NT2/D1 (cell line): ENCODE measurements around the gene TJAP1.

Source experiments
- SUZ12 ChIP-seq: IDR thresholded peaks from 2 replicates; pipeline ENCODE4 v1.6.1; 2011; ENCODE audit not compliant: insufficient read length, insufficient read depth; ENCODE audit errors: extremely low read depth
- YY1 ChIP-seq: IDR thresholded peaks from 2 replicates; pipeline ENCODE4 v1.6.1; 2011; ENCODE audit not compliant: insufficient read length, insufficient read depth
- ZNF274 ChIP-seq: IDR thresholded peaks from 2 replicates; pipeline ENCODE4 v1.6.1; 2011; ENCODE audit warnings: mild to moderate bottlenecking, low read depth, low read length

DNA sequence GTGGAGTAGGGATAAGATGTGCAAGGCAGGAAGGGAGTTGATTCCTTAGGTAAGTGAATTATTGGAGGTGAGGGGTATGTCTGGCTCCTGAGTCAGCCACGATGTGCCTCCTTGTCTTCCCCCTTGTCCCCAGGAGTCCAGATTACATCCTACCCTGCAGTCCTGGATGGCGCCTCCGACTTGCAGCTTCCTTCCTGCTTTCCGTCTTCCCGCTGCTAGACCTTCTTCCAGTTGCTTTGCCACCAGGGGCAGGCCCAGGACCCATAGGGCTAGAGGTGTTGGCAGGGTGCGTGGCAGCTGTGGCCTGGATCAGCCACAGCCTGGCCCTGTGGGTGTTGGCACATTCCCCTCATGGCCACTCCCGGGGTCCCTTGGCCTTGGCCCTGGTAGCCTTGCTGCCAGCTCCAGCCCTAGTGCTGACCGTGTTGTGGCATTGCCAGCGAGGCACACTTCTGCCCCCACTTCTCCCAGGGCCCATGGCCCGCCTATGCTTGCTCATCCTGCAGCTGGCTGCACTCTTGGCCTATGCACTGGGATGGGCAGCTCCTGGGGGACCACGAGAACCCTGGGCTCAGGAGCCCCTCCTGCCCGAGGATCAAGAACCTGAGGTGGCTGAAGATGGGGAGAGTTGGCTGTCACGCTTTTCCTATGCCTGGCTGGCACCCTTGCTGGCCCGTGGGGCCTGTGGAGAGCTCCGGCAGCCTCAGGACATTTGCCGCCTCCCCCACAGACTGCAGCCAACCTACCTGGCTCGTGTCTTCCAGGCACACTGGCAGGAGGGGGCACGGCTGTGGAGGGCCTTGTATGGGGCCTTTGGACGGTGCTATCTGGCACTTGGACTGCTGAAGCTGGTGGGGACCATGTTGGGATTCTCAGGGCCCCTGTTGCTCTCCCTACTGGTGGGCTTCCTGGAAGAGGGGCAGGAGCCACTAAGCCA, 45.1 kb upstream of the TJAP1 start:
- TF ChIP-seq YY1 (no peak), SUZ12 (no peak), ZNF274 (no peak)
